K562 (cell line): ENCODE data around the gene LSR. TPM values are rescaled to one million over a fixed set of nuclear protein-coding genes. Genes with fewer than 3 reads are reported as not detected.
A peak's percentile ranks its signal among the peaks of the same experiment; 100 is the strongest.

Source experiments
- ATF7 ChIP-seq: fragments of 450-650 bp; IDR thresholded peaks from 2 replicates; pipeline ENCODE4 v1.7.1; 2014; ENCODE audit warnings: mild to moderate bottlenecking, moderate library complexity
- EGR1 ChIP-seq: fragments of 450-650 bp; conservative IDR thresholded peaks from 2 replicates; pipeline ENCODE4 v1.6.1; 2017; ENCODE audit warnings: mild to moderate bottlenecking
- ELF2 ChIP-seq: fragments of 250-450 bp; sonication (Bioruptor Pico); IDR thresholded peaks from 2 replicates; pipeline ENCODE4 v1.5.0; 2021; ENCODE audit warnings: mild to moderate bottlenecking
- KHSRP ChIP-seq: fragments of 450-650 bp; IDR thresholded peaks from 2 replicates; pipeline ENCODE4 v1.6.1; 2017
- MAFF ChIP-seq: IDR thresholded peaks from 2 replicates; pipeline ENCODE4 v1.6.1; 2012; ENCODE audit warnings: low read length, improper control_type of control experiment
- MXI1 ChIP-seq: IDR thresholded peaks from 2 replicates; pipeline ENCODE4 v1.6.1; 2011; ENCODE audit warnings: low read depth, mild to moderate bottlenecking, improper control_type of control experiment, low read length
- NCOA1 ChIP-seq: fragments of 450-650 bp; IDR thresholded peaks from 2 replicates; pipeline ENCODE4 v1.6.1; 2016; ENCODE audit warnings: low read depth
- TCFL5 ChIP-seq: fragments of 250-450 bp; sonication (Bioruptor Pico); conservative IDR thresholded peaks from 2 replicates; pipeline ENCODE4 v1.6.1; 2021; ENCODE audit warnings: mild to moderate bottlenecking, moderate library complexity, matching md5 sums
- THAP7 ChIP-seq: fragments of 250-450 bp; sonication (Bioruptor Pico); IDR thresholded peaks from 2 replicates; pipeline ENCODE4 v1.5.0; 2021
- ZNF143 ChIP-seq: sonication (generic); formaldehyde crosslinking; IDR thresholded peaks from 2 replicates; pipeline ENCODE4 v1.9.0; 2022; ENCODE audit warnings: mild to moderate bottlenecking, missing genetic modification reagents
- ZNF146 ChIP-seq: IDR thresholded peaks from one replicate; pipeline ENCODE4 v1.6.1; 2018; ENCODE audit warnings: missing compliant biosample characterization; ENCODE audit not compliant: unreplicated experiment
- ZNF507 ChIP-seq: conservative IDR thresholded peaks from 2 replicates; pipeline ENCODE4 v1.6.1; 2017; ENCODE audit warnings: missing genetic modification characterization, missing compliant biosample characterization
- ZNF551 ChIP-seq: fragments of 250-450 bp; sonication (Bioruptor Pico); IDR thresholded peaks from 2 replicates; pipeline ENCODE4 v1.5.0; 2021; ENCODE audit warnings: mild to moderate bottlenecking, moderate library complexity
- ZNF592 ChIP-seq: fragments of 450-650 bp; IDR thresholded peaks from 2 replicates; pipeline ENCODE4 v1.6.1; 2017; ENCODE audit warnings: antibody characterized with exemption, mild to moderate bottlenecking
- ZSCAN32 ChIP-seq: fragments of 450-650 bp; formaldehyde crosslinking; IDR thresholded peaks from 2 replicates; pipeline ENCODE4 v1.4.0; 2020; ENCODE audit warnings: mild to moderate bottlenecking, moderate library complexity
- polyA plus RNA-seq, 8 experiments: library from polyadenylated mRNA; depleted of rRNA in 4 of 8; stranded (reverse) in 5 of 8; unstranded in 3 of 8; fragments of >200 nt; fragmentation: Nextera tagmentation in 2 of 8; fragmentation: Illumina TruSeq in 1 of 8; extraction: Ambion mirVana in 2 of 8; extraction: Trizol in 1 of 8; gene quantifications; 2 replicates each; pipeline versions ENCODE4 v1.2.1 to v1.2.3, GENCODE V29; 2011 to 2014; ENCODE audit warnings: inconsistent platforms in 1 of 8, missing spikeins in 1 of 8
- total RNA-seq, 7 experiments: library from RNA; depleted of rRNA in 6 of 7; stranded (reverse); fragments of >200 nt in 6 of 7; fragmentation: Illumina TruSeq in 2 of 7; extraction: Trizol in 2 of 7; gene quantifications; 2 replicates each; pipeline versions ENCODE4 v1.2.1 to v1.2.3, GENCODE V29; 2011 to 2021; ENCODE audit warnings: low replicate concordance in 1 of 7
- TF ChIP-seq, protein P1 (sequence below): sonication (generic); formaldehyde crosslinking; IDR thresholded peaks from 2 replicates; pipeline ENCODE4 v1.8.0; 2023; ENCODE audit warnings: mild to moderate bottlenecking, missing genetic modification reagents
- TF ChIP-seq, protein P2 (sequence below): fragments of 250-450 bp; sonication (Bioruptor Pico); IDR thresholded peaks from 2 replicates; pipeline ENCODE4 v1.5.0; 2021; ENCODE audit warnings: mild to moderate bottlenecking, moderate library complexity

The LSR gene
- total and polyA plus RNA-seq, 9 of the 15 experiments (the other 6 are each of a cell fraction or from before 2014, with no cell fraction given), result 0.44 to 87.9 (median 28.0) TPM

- TF ChIP-seq ZNF592, result peak; percentile 94
- no peak for TF ChIP-seq ZNF507 (tag)
- no peak for TF ChIP-seq TCFL5 (CRISPR knock-in tag)
- TF ChIP-seq ZNF551, result no peak
- TF ChIP-seq MAFF, result no peak
- TF ChIP-seq ZSCAN32 (CRISPR knock-in tag), result no peak
- TF ChIP-seq ZNF143 (CRISPR knock-in tag), result no peak
- TF ChIP-seq, protein P1, sequence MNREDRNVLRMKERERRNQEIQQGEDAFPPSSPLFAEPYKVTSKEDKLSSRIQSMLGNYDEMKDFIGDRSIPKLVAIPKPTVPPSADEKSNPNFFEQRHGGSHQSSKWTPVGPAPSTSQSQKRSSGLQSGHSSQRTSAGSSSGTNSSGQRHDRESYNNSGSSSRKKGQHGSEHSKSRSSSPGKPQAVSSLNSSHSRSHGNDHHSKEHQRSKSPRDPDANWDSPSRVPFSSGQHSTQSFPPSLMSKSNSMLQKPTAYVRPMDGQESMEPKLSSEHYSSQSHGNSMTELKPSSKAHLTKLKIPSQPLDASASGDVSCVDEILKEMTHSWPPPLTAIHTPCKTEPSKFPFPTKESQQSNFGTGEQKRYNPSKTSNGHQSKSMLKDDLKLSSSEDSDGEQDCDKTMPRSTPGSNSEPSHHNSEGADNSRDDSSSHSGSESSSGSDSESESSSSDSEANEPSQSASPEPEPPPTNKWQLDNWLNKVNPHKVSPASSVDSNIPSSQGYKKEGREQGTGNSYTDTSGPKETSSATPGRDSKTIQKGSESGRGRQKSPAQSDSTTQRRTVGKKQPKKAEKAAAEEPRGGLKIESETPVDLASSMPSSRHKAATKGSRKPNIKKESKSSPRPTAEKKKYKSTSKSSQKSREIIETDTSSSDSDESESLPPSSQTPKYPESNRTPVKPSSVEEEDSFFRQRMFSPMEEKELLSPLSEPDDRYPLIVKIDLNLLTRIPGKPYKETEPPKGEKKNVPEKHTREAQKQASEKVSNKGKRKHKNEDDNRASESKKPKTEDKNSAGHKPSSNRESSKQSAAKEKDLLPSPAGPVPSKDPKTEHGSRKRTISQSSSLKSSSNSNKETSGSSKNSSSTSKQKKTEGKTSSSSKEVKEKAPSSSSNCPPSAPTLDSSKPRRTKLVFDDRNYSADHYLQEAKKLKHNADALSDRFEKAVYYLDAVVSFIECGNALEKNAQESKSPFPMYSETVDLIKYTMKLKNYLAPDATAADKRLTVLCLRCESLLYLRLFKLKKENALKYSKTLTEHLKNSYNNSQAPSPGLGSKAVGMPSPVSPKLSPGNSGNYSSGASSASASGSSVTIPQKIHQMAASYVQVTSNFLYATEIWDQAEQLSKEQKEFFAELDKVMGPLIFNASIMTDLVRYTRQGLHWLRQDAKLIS (CRISPR knock-in tag), result no peak
- peak; percentile 34; the same call in 1 of the 2 replicates for TF ChIP-seq ATF7
- no peak for TF ChIP-seq NCOA1
- TF ChIP-seq ZNF146 (CRISPR knock-in tag), result no peak
- no peak for TF ChIP-seq MXI1
- TF ChIP-seq EGR1, result no peak
- no peak for TF ChIP-seq ELF2 (CRISPR knock-in tag)
- no peak for TF ChIP-seq KHSRP
- TF ChIP-seq THAP7 (CRISPR knock-in tag), result no peak
- TF ChIP-seq, protein P2, sequence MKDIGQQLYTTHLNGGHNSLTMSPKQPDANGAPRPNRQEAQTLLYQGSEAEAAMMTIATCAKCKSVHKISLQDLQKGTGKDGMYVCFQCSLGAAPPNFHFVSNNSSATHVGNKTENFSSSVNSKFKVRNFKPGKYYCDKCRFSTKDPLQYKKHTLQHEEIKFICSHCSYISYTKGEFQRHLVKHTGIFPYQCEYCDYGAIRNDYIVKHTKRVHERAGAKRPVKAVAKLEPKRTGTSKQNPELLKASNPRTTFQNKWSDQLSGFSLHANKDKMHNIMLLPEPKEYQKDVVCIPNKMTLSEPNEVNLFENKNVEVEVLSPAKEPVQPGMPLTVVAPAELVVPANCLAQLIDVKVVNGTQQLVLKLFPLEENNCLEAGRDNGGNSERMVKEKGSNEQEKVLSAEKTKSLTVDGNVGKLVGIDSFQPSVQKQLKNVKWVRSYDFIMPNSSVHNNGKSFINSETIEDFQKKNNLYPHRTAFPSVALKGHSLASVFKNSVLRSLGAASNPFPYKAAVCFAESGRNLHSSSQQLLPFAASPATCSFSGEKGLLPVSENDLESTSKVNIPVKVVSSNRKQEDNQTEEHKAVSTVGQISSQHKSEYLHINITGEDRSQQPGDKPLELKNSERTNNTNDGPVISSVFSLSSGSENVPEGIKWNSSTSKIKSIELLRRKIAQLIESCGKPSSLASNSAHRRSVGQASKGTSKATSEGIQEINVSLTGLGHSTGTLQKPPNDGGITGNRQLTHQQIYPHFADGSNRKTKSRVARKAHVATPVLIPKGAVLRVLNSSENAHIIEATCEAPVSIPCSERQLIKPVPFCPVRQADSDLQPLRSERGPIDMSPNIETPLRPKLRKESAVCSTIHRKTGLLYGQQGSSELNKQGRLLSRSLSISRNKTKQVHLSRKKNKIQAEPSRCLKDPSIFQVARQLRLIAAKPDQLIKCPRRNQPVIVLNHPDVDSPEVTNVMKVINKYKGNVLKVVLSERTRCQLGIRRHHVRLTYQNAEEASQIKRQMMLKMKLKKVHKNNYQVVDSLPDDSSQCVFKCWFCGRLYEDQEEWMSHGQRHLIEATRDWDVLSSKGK (CRISPR knock-in tag), result no peak
Observed at GRCh38 chr19:35306473-35307246, 57.9 kb downstream of the LSR start (continued).
